ENCODE results near the gene PI3. TPM values are rescaled to one million over a fixed set of nuclear protein-coding genes. Genes with fewer than 3 reads are reported as not detected.
"Not testable (repeated sequence)": the region's sequence is repeated elsewhere in the genome, so short reads cannot be mapped to it uniquely, and the experiment has no call there.

PI3 gene
- total RNA-seq, 2 donors from 2014 or later = not detected

GRCh38 chr20:45138561-45139300 lies 36.0 kb upstream of the PI3 start:
- Histone ChIP-seq H3K4me3 (ENCODE audit: low read length) (no peak overlapping the region), H3K4me1 (ENCODE audit: control insufficient read depth, insufficient read depth, low read length) (no peaks in the 10 kb centered on the region), H3K9me3 (ENCODE audit: control insufficient read depth, low read length) (no peaks in the 10 kb centered on the region), H3K9ac (ENCODE audit: extremely low read depth, low read length, poor library complexity, severe bottlenecking) (no peak overlapping the region), H3K36me3 (ENCODE audit: control insufficient read depth, insufficient read depth, low read length) (no peaks in the 10 kb centered on the region), H3K27ac (ENCODE audit: low read depth, low read length) (no peak overlapping the region), H3K27me3 (ENCODE audit: control insufficient read depth, insufficient read depth, low read length, poor library complexity, severe bottlenecking) (no peaks in the 10 kb centered on the region)
- H3K27ac Mint-ChIP-seq = no peak overlapping the region
- no peaks in the 10 kb centered on the region for H3K9me3 Mint-ChIP-seq
- no peaks in the 10 kb centered on the region for H3K36me3 Mint-ChIP-seq (ENCODE audit: low read depth)
- H3K27me3 Mint-ChIP-seq (ENCODE audit: insufficient read depth) = peaks cover 6% of the 10 kb centered on the region
- no peak overlapping the region for H3K4me3 Mint-ChIP-seq
- peak; percentile 96 for DNase-seq
- peaks cover 6% of the 10 kb centered on the region for H3K4me1 Mint-ChIP-seq
- peak; percentile 94 for TF ChIP-seq CTCF (conservative IDR thresholded peaks at IDR 0.05)
- WGBS, 2 experiments (ENCODE audit: insufficient coverage in 1 of 2, insufficient read length in 1 of 2) = 49 to 63% methylated on average over 11 to 20 of the region's 20 CpGs

GRCh38 chr20:45139733-45140375 lies 34.8 kb upstream of the PI3 start:
- H3K36me3 Mint-ChIP-seq (ENCODE audit: low read depth); H3K27ac Mint-ChIP-seq; H3K27me3 ChIP-seq (ENCODE audit: control insufficient read depth, insufficient read depth, low read length, poor library complexity, severe bottlenecking); H3K9ac ChIP-seq (ENCODE audit: extremely low read depth, low read length, poor library complexity, severe bottlenecking); DNase-seq; H3K4me1 ChIP-seq (ENCODE audit: control insufficient read depth, insufficient read depth, low read length); H3K27ac ChIP-seq (ENCODE audit: low read depth, low read length); H3K9me3 Mint-ChIP-seq; H3K4me3 ChIP-seq (ENCODE audit: low read length); H3K36me3 ChIP-seq (ENCODE audit: control insufficient read depth, insufficient read depth, low read length); H3K4me1 Mint-ChIP-seq; H3K4me3 Mint-ChIP-seq; H3K9me3 ChIP-seq (ENCODE audit: control insufficient read depth, low read length): not testable (repeated sequence)
- peaks cover 13% of the 10 kb centered on the region for H3K27me3 Mint-ChIP-seq (ENCODE audit: insufficient read depth)
- 94 to 98% methylated on average over 3 to 5 of the region's 5 CpGs for WGBS, 2 experiments (ENCODE audit: insufficient coverage in 1 of 2, insufficient read length in 1 of 2)

- H3K4me1 ChIP-seq (ENCODE audit: control insufficient read depth, insufficient read depth, low read length) = no peaks in the 10 kb centered on the region
- H3K4me3 ChIP-seq (ENCODE audit: low read length) = no peak overlapping the region
- Mint-ChIP-seq H3K27ac (no peak overlapping the region), H3K36me3 (ENCODE audit: low read depth) (no peaks in the 10 kb centered on the region), H3K4me3 (no peak overlapping the region), H3K27me3 (ENCODE audit: insufficient read depth) (peaks cover 22% of the 10 kb centered on the region), H3K4me1 (peaks cover 6% of the 10 kb centered on the region), H3K9me3 (no peaks in the 10 kb centered on the region)
- no peak overlapping the region for H3K27ac ChIP-seq (ENCODE audit: low read depth, low read length)
- no peaks in the 10 kb centered on the region for H3K36me3 ChIP-seq (ENCODE audit: control insufficient read depth, insufficient read depth, low read length)
- TF ChIP-seq CTCF (conservative IDR thresholded peaks at IDR 0.05) = no peak
- peaks cover 8% of the 10 kb centered on the region for H3K27me3 ChIP-seq (ENCODE audit: control insufficient read depth, insufficient read depth, low read length, poor library complexity, severe bottlenecking)
- WGBS, 2 experiments (ENCODE audit: insufficient coverage in 1 of 2, insufficient read length in 1 of 2) = 88 to 90% methylated on average over 2 to 4 of the region's 4 CpGs
- H3K9me3 ChIP-seq (ENCODE audit: control insufficient read depth, low read length) = no peaks in the 10 kb centered on the region
- H3K9ac ChIP-seq (ENCODE audit: extremely low read depth, low read length, poor library complexity, severe bottlenecking) = no peak overlapping the region
- no peak for DNase-seq
Measured at GRCh38 chr20:45140836-45141235, 33.9 kb upstream of the PI3 start.
